Astrocyte (in vitro differentiated cells and primary cell): Measurements from ENCODE around the gene TOR2A. TPM values are rescaled to one million over a fixed set of nuclear protein-coding genes. Genes with fewer than 3 reads are reported as not detected.

Experiments used
- DNase-seq: peaks from one replicate; pipeline ENCODE4 v3.0.0-alpha.2; 2010; ENCODE audit warnings: low read depth
- FAIRE-seq: peaks from 2 replicates; lab custom pipeline; 2011; peaks lifted over from hg19 to GRCh38; lab: Jason Lieb, UNC
- H2AFZ ChIP-seq: 2 replicates; pipeline ENCODE4 v1.6.0; 2012; ENCODE audit warnings: low read depth, low read length, inconsistent platforms
- H3K27ac ChIP-seq: 2 replicates; pipeline ENCODE4 v1.5.1; 2011; ENCODE audit warnings: low read depth, low read length, inconsistent platforms
- H3K27me3 ChIP-seq: 2 replicates; pipeline ENCODE4 v1.6.0; 2011; ENCODE audit warnings: low read length, inconsistent platforms; ENCODE audit not compliant: insufficient read depth
- H3K36me3 ChIP-seq: 2 replicates; pipeline ENCODE4 v1.5.1; 2011; ENCODE audit warnings: low read length, inconsistent platforms; ENCODE audit not compliant: insufficient read depth
- H3K4me1 ChIP-seq: 2 replicates; pipeline ENCODE4 v1.5.1; 2011; ENCODE audit warnings: low read length, inconsistent platforms; ENCODE audit not compliant: insufficient read depth
- H3K4me2 ChIP-seq: 2 replicates; pipeline ENCODE4 v1.6.0; 2012; ENCODE audit warnings: low read length, inconsistent platforms
- H3K4me3 ChIP-seq: 2 replicates; pipeline ENCODE4 v1.5.1; 2011; ENCODE audit warnings: low read depth, mild to moderate bottlenecking, low read length, inconsistent platforms; ENCODE audit not compliant: insufficient read depth
- H3K79me2 ChIP-seq: 2 replicates; pipeline ENCODE4 v1.6.0; 2012; ENCODE audit warnings: mild to moderate bottlenecking, low read length, inconsistent platforms; ENCODE audit not compliant: insufficient read depth
- H3K9ac ChIP-seq: 2 replicates; pipeline ENCODE4 v1.6.0; 2012; ENCODE audit warnings: mild to moderate bottlenecking, low read length, inconsistent platforms
- H3K9me3 ChIP-seq: 2 replicates; pipeline ENCODE4 v1.5.1; 2012; ENCODE audit warnings: low read depth, mild to moderate bottlenecking, low read length, inconsistent platforms; ENCODE audit not compliant: insufficient read depth
- H4K20me1 ChIP-seq: 2 replicates; pipeline ENCODE4 v1.6.0; 2012; ENCODE audit warnings: low read length, inconsistent platforms; ENCODE audit not compliant: insufficient read depth
- H3K27ac Mint-ChIP-seq: one replicate; pipeline ENCODE4 v1.8.0; 2021; ENCODE audit warnings: mild to moderate bottlenecking, mixed read lengths; ENCODE audit not compliant: unreplicated experiment
- H3K27me3 Mint-ChIP-seq: one replicate; pipeline ENCODE4 v1.8.0; 2021; ENCODE audit warnings: low read depth, mixed read lengths; ENCODE audit not compliant: unreplicated experiment
- H3K36me3 Mint-ChIP-seq: one replicate; pipeline ENCODE4 v1.8.0; 2021; ENCODE audit warnings: low read depth, mixed read lengths; ENCODE audit not compliant: unreplicated experiment
- H3K4me1 Mint-ChIP-seq: one replicate; pipeline ENCODE4 v1.8.0; 2021; ENCODE audit warnings: low read depth, mixed read lengths; ENCODE audit not compliant: unreplicated experiment
- H3K4me3 Mint-ChIP-seq: one replicate; pipeline ENCODE4 v1.8.0; 2021; ENCODE audit warnings: mild to moderate bottlenecking, moderate library complexity, mixed read lengths; ENCODE audit not compliant: unreplicated experiment
- H3K9me3 Mint-ChIP-seq: one replicate; pipeline ENCODE4 v1.8.0; 2021; ENCODE audit warnings: mild to moderate bottlenecking, mixed read lengths; ENCODE audit not compliant: unreplicated experiment
- EZH2 ChIP-seq: IDR thresholded peaks from 2 replicates; pipeline ENCODE4 v1.6.1; 2012; ENCODE audit warnings: mild to moderate bottlenecking, low read length, inconsistent platforms; ENCODE audit not compliant: insufficient read depth
- total RNA-seq: library from RNA; stranded (reverse); gene quantifications from 2 replicates; pipeline ENCODE4 v1.2.1, GENCODE V29; 2021
- TF ChIP-seq, protein P1 (sequence below): IDR thresholded peaks from 2 replicates; pipeline ENCODE4 v1.5.1; 2011; ENCODE audit warnings: low read depth, mild to moderate bottlenecking, inconsistent platforms, low read length, moderate library complexity; ENCODE audit not compliant: insufficient read depth

The TOR2A gene
- total RNA-seq, 1 donor from 2014 or later = 7.5 TPM

DNA sequence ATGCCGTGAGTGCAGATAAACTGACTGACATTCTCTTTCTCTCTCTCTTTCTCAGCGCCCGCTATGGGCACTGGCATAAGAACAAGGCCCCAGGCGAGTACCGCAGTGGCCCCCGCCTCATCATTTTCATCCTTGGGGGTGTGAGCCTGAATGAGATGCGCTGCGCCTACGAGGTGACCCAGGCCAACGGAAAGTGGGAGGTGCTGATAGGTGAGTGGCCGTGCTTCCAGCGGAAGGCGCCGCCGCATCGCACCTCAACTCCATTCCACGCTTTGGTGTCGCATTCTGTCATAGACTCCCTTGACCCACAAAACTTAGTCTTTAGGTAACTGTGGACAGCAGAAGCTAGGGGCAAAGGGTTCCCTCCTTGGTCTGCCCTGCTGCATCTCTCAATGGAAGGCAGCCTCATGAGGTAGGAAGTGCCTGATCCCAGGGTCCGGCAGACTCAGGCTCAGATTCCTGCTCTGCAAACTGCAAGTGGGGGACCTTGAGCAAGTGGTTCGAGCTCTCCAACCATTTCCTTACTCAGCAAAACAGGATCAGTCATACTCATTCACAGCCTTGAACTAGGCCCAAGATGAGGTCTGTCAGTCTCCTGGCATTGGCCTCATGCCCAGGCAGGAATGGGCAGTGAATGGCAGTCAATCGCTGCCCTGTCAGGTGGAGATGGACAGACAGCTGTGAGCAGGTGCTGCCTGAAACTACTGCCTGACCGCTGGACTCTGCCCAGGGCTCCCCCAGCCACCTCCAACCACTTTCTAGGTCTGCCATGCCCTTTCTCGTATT lies 52.5 kb downstream of the TOR2A start:
- Histone ChIP-seq H3K4me3 (no peak overlapping the region), H3K9me3 (no peaks in the 10 kb centered on the region), H2AFZ (no peak overlapping the region), H3K4me1 (peaks cover 16% of the 10 kb centered on the region), H3K9ac (no peak overlapping the region), H4K20me1 (no peaks in the 10 kb centered on the region), H3K79me2 (no peaks in the 10 kb centered on the region), H3K27ac (no peak overlapping the region), H3K27me3 (no peaks in the 10 kb centered on the region), H3K36me3 (peaks cover 4% of the 10 kb centered on the region), H3K4me2 (no peak overlapping the region)
- Mint-ChIP-seq H3K4me3 (no peak overlapping the region), H3K4me1 (peaks cover 16% of the 10 kb centered on the region), H3K27me3 (peaks cover 4% of the 10 kb centered on the region), H3K36me3 (peaks cover 38% of the 10 kb centered on the region), H3K27ac (no peak overlapping the region), H3K9me3 (no peaks in the 10 kb centered on the region)
- FAIRE-seq = no peak
- no peak for DNase-seq
- TF ChIP-seq, protein P1, sequence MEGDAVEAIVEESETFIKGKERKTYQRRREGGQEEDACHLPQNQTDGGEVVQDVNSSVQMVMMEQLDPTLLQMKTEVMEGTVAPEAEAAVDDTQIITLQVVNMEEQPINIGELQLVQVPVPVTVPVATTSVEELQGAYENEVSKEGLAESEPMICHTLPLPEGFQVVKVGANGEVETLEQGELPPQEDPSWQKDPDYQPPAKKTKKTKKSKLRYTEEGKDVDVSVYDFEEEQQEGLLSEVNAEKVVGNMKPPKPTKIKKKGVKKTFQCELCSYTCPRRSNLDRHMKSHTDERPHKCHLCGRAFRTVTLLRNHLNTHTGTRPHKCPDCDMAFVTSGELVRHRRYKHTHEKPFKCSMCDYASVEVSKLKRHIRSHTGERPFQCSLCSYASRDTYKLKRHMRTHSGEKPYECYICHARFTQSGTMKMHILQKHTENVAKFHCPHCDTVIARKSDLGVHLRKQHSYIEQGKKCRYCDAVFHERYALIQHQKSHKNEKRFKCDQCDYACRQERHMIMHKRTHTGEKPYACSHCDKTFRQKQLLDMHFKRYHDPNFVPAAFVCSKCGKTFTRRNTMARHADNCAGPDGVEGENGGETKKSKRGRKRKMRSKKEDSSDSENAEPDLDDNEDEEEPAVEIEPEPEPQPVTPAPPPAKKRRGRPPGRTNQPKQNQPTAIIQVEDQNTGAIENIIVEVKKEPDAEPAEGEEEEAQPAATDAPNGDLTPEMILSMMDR = no peak
- no peak for TF ChIP-seq EZH2

Other genes with a start within 250 kb of the TOR2A start
- gene STXBP1, start 123.0 kb downstream of the TOR2A start, total RNA-seq = 39.6 and 45.4 TPM in 2 replicates
- 0.09 TPM in 1 of 2 replicates, not detected in the other for gene CFAP157, start 28.3 kb downstream of the TOR2A start, total RNA-seq
- 9.9 and 13.5 TPM in 2 replicates for gene PTRH1, start 19.6 kb downstream of the TOR2A start, total RNA-seq
- gene TTC16, start 19.2 kb downstream of the TOR2A start, total RNA-seq = not detected in 2 replicates
- gene SH2D3C, start 43.4 kb upstream of the TOR2A start, total RNA-seq = 4.6 and 5.8 TPM in 2 replicates
- 70.5 and 71.7 TPM in 2 replicates for gene CDK9, start 50.7 kb upstream of the TOR2A start, total RNA-seq
- 44.6 and 49.4 TPM in 2 replicates for gene FPGS, start 67.6 kb upstream of the TOR2A start, total RNA-seq
- gene ENG, start 119.4 kb upstream of the TOR2A start, total RNA-seq = 1.2 and 1.5 TPM in 2 replicates
- 78.0 and 79.5 TPM in 2 replicates for gene AK1, start 142.4 kb upstream of the TOR2A start, total RNA-seq
- gene ST6GALNAC6, start 164.3 kb upstream of the TOR2A start, total RNA-seq = 30.4 and 37.5 TPM in 2 replicates
- 14.5 and 21.7 TPM in 2 replicates for gene ST6GALNAC4, start 181.7 kb upstream of the TOR2A start, total RNA-seq
- gene PIP5KL1, start 195.5 kb upstream of the TOR2A start, total RNA-seq = 4.6 and 4.9 TPM in 2 replicates
- gene DPM2, start 202.6 kb upstream of the TOR2A start, total RNA-seq = 32.7 and 34.3 TPM in 2 replicates
- 26.0 and 26.4 TPM in 2 replicates for gene EEIG1, start 245.7 kb upstream of the TOR2A start, total RNA-seq